PC-9 (cell line): ENCODE data around the gene DNAI1. TPM values are rescaled to one million over a fixed set of nuclear protein-coding genes. Genes with fewer than 3 reads are reported as not detected.

Experiments
- BruUV-seq: library from RNA; stranded (reverse); fragments of 400-500 nt; replicated peaks from 2 replicates; lab custom pipeline; 2021; lab: Mats Ljungman, UMichigan
- CTCF ChIA-PET: fragments of 300-600 bp; sonication (Branson Sonifier 250); formaldehyde crosslinking; loops from one replicate; lab custom pipeline; 2022; ENCODE audit warnings: antibody characterized with exemption; lab: Charles Lee
- POLR2A ChIA-PET: fragments of 300-600 bp; sonication (Branson Sonifier 250); formaldehyde crosslinking; loops from one replicate; lab custom pipeline; 2022; ENCODE audit warnings: antibody characterized with exemption; ENCODE audit not compliant: unreplicated experiment; lab: Charles Lee
- DNase-seq, 2 experiments: peaks; one replicate each; pipeline versions ENCODE4 v3.0.0 to v3.0.0-alpha.2; 2015 to 2022; ENCODE audit warnings: mixed read lengths in 1 of 2
- H2AFZ ChIP-seq: fragments of 200-600 bp; sonication (generic); 2 replicates; pipeline ENCODE4 v1.8.1; 2017; ENCODE audit warnings: antibody characterized with exemption
- H3F3A ChIP-seq: fragments of 200-600 bp; sonication (generic); 2 replicates; pipeline ENCODE4 v1.8.1; 2017; ENCODE audit warnings: antibody characterized with exemption, mild to moderate bottlenecking, low read depth; ENCODE audit not compliant: insufficient read depth
- H3K27ac ChIP-seq: fragments of 200-600 bp; sonication (generic); 2 replicates; pipeline ENCODE4 v1.6.1; 2016; ENCODE audit warnings: mixed run types
- H3K27me3 ChIP-seq: fragments of 200-600 bp; sonication (generic); 2 replicates; pipeline ENCODE4 v1.6.1; 2016; ENCODE audit warnings: low read depth, mixed run types; ENCODE audit not compliant: insufficient read depth
- H3K36me3 ChIP-seq: fragments of 200-600 bp; sonication (generic); 2 replicates; pipeline ENCODE4 v1.6.1; 2016; ENCODE audit warnings: low read depth, mixed run types
- H3K4me1 ChIP-seq: fragments of 200-600 bp; sonication (generic); replicated peaks from 2 replicates; pipeline ENCODE4 v1.6.1; 2016; ENCODE audit warnings: mixed run types; ENCODE audit not compliant: insufficient read depth
- H3K4me2 ChIP-seq: fragments of 200-600 bp; sonication (generic); 2 replicates; pipeline ENCODE4 v1.6.1; 2017; ENCODE audit warnings: mixed run types
- H3K4me3 ChIP-seq: fragments of 200-600 bp; sonication (generic); 2 replicates; pipeline ENCODE4 v1.6.1; 2016; ENCODE audit warnings: mixed run types
- H3K79me2 ChIP-seq: fragments of 200-600 bp; sonication (generic); 2 replicates; pipeline ENCODE4 v1.6.1; 2017; ENCODE audit warnings: low read depth, mixed run types
- H3K9me2 ChIP-seq: fragments of 200-600 bp; sonication (generic); 2 replicates; pipeline ENCODE4 v1.8.1; 2017; ENCODE audit warnings: mild to moderate bottlenecking; ENCODE audit not compliant: insufficient read depth
- H3K9me3 ChIP-seq: fragments of 200-600 bp; sonication (generic); 2 replicates; pipeline ENCODE4 v1.8.1; 2016; ENCODE audit warnings: low read depth; ENCODE audit not compliant: insufficient read depth
- H4K20me1 ChIP-seq: fragments of 200-600 bp; sonication (generic); 2 replicates; pipeline ENCODE4 v1.8.1; 2017; ENCODE audit not compliant: insufficient read depth
- EZH2 ChIP-seq: fragments of 200-600 bp; sonication (generic); IDR thresholded peaks from 2 replicates; pipeline ENCODE4 v1.8.0; 2017; ENCODE audit warnings: antibody characterized with exemption, low read depth
- intact Hi-C: fragments of 100-400 bp; cut with micrococcal nuclease; formaldehyde crosslinking; loops from one replicate; pipeline ENCODE4 v1.10.0; 2022; ENCODE audit not compliant: unreplicated experiment
- total RNA-seq: library from RNA; stranded (reverse); gene quantifications from 2 replicates; pipeline ENCODE4 v1.2.3, GENCODE V29; 2021
- TF ChIP-seq, protein P1 (sequence below): fragments of 200-600 bp; sonication (generic); conservative IDR thresholded peaks from 2 replicates; pipeline ENCODE4 v1.6.1; 2017; ENCODE audit warnings: mixed run types, antibody characterized with exemption, mild to moderate bottlenecking, moderate library complexity

Gene DNAI1
- total RNA-seq, 1 experiment from 2014 or later, result 1.6 TPM

DNA sequence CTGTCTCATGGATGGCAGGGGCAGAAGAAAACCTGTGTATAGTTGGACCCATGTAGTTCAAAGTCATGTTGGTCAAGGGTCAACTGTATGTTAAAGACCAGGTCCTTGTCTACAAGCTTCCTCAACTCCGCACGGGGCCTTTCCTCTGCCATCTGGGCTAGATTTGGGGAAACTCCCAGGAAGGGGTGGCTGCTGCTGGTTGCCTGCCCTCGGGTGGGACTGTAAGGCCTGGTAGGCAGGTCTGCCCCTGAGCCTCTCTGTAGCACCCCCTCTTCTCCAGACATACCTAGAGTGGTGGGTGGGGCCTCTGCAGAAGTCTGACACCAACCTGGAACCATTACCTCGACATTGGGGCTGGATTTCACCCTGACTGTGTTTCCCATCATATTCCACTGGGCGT lies 49.0 kb downstream of the DNAI1 start:
- TF ChIP-seq, protein P1, sequence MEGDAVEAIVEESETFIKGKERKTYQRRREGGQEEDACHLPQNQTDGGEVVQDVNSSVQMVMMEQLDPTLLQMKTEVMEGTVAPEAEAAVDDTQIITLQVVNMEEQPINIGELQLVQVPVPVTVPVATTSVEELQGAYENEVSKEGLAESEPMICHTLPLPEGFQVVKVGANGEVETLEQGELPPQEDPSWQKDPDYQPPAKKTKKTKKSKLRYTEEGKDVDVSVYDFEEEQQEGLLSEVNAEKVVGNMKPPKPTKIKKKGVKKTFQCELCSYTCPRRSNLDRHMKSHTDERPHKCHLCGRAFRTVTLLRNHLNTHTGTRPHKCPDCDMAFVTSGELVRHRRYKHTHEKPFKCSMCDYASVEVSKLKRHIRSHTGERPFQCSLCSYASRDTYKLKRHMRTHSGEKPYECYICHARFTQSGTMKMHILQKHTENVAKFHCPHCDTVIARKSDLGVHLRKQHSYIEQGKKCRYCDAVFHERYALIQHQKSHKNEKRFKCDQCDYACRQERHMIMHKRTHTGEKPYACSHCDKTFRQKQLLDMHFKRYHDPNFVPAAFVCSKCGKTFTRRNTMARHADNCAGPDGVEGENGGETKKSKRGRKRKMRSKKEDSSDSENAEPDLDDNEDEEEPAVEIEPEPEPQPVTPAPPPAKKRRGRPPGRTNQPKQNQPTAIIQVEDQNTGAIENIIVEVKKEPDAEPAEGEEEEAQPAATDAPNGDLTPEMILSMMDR, result no peak
- no peak for TF ChIP-seq EZH2
- CTCF ChIA-PET, result no interaction called here

DNA sequence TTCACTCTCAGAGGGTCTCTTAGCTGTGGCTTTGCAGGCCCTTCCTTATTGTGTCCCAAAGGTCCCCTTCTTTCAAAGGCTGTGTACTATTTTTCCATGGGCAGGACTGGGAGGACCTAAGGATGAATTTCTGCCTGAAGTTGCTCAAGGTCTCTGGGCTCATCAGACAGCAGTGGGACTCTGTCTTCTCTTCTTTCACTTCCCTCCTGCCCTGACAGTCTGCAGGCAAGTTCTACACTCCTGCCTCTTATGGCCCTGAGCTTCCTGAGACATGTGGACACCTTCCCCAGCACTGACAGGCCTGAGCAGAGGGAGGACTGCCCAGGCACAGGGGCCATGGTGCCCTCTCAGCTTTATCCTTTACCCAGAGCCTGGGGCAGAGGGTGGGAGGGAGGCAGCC lies 49.4 kb downstream of the DNAI1 start:
- Histone ChIP-seq H3F3A (no peaks in the 10 kb centered on the region), H3K79me2 (no peaks in the 10 kb centered on the region), H3K27me3 (peaks cover 7% of the 10 kb centered on the region; the same call in 1 of the 2 replicates), H3K36me3 (no peaks in the 10 kb centered on the region), H3K27ac (no peak overlapping the region), H3K4me2 (no peak overlapping the region), H4K20me1 (no peaks in the 10 kb centered on the region), H3K4me1 (no peaks in the 10 kb centered on the region), H3K9me2 (no peaks in the 10 kb centered on the region), H3K4me3 (no peak overlapping the region), H3K9me3 (no peaks in the 10 kb centered on the region), H2AFZ (no peak overlapping the region)
- intact Hi-C loops, result no loop called here
- TF ChIP-seq, protein P1, result no peak
- TF ChIP-seq EZH2, result no peak
- ChIA-PET POLR2A (no interaction called here), CTCF (no interaction called here)
- DNase-seq, result no peak
- BruUV-seq, result no TSS peak

More for the DNA sequence above, 49.0 kb downstream of the DNAI1 start:
- H3K9me3 ChIP-seq, result no peaks in the 10 kb centered on the region
- BruUV-seq, result no TSS peak
- H3F3A ChIP-seq, result no peaks in the 10 kb centered on the region
- DNase-seq, result no peak
- no peaks in the 10 kb centered on the region for H3K79me2 ChIP-seq
- no peaks in the 10 kb centered on the region for H4K20me1 ChIP-seq
- H3K4me2 ChIP-seq, result no peak overlapping the region
- no peak overlapping the region for H2AFZ ChIP-seq
- intact Hi-C loops, result no loop called here
- no peaks in the 10 kb centered on the region for H3K4me1 ChIP-seq
- no peaks in the 10 kb centered on the region for H3K36me3 ChIP-seq
- no peak overlapping the region for H3K4me3 ChIP-seq
- H3K27ac ChIP-seq, result no peak overlapping the region
- POLR2A ChIA-PET, result no interaction called here
- H3K9me2 ChIP-seq, result no peaks in the 10 kb centered on the region
- H3K27me3 ChIP-seq, result peaks cover 7% of the 10 kb centered on the region; the same call in 1 of the 2 replicates

DNA sequence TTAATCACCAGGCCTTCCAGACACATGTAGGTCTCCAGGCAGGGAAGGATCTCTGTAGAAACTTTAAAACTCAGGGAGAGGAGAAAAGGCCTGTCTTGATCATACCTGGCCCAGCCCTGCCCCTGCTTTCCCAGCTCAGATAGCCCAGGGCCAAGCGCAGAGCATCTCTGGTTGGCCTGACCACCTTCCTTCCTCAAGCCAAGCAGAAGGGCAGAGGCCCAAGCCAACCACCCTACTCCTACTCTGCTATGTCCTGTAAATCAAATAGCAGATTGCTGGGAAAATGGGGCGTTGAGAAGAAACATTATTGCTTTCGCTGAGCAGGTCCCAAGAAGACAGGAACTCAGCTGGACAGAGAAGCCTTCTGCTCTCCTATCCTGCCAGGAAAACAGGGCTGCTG lies 49.9 kb downstream of the DNAI1 start:
- ChIA-PET POLR2A (no interaction called here), CTCF (no interaction called here)
- H3K9me2 ChIP-seq, result no peaks in the 10 kb centered on the region
- no peak overlapping the region for H3K4me3 ChIP-seq
- intact Hi-C loops, result no loop called here
- no peak overlapping the region for H3K27ac ChIP-seq
- H2AFZ ChIP-seq, result no peak overlapping the region
- H3K4me2 ChIP-seq, result no peak overlapping the region
- no peaks in the 10 kb centered on the region for H3K9me3 ChIP-seq
- no peaks in the 10 kb centered on the region for H3F3A ChIP-seq
- no peak for DNase-seq
- peaks cover 7% of the 10 kb centered on the region; the same call in 1 of the 2 replicates for H3K27me3 ChIP-seq
- H3K36me3 ChIP-seq, result no peaks in the 10 kb centered on the region
- no peaks in the 10 kb centered on the region for H4K20me1 ChIP-seq
- BruUV-seq, result no TSS peak
- H3K4me1 ChIP-seq, result no peaks in the 10 kb centered on the region
- no peaks in the 10 kb centered on the region for H3K79me2 ChIP-seq
- TF ChIP-seq, protein P1, result no peak
- no peak for TF ChIP-seq EZH2
